A204.1 (cell line): Measurements from ENCODE around the gene SAXO1.
"Not testable (repeated sequence)": the region's sequence is repeated elsewhere in the genome, so short reads cannot be mapped to it uniquely, and the experiment has no call there.

Experiments used
- FAIRE-seq: peaks from 2 replicates; lab custom pipeline; 2012; peaks lifted over from hg19 to GRCh38; lab: Jason Lieb, UNC

Gene SAXO1, protein sequence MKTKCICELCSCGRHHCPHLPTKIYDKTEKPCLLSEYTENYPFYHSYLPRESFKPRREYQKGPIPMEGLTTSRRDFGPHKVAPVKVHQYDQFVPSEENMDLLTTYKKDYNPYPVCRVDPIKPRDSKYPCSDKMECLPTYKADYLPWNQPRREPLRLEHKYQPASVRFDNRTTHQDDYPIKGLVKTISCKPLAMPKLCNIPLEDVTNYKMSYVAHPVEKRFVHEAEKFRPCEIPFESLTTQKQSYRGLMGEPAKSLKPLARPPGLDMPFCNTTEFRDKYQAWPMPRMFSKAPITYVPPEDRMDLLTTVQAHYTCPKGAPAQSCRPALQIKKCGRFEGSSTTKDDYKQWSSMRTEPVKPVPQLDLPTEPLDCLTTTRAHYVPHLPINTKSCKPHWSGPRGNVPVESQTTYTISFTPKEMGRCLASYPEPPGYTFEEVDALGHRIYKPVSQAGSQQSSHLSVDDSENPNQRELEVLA

DNA sequence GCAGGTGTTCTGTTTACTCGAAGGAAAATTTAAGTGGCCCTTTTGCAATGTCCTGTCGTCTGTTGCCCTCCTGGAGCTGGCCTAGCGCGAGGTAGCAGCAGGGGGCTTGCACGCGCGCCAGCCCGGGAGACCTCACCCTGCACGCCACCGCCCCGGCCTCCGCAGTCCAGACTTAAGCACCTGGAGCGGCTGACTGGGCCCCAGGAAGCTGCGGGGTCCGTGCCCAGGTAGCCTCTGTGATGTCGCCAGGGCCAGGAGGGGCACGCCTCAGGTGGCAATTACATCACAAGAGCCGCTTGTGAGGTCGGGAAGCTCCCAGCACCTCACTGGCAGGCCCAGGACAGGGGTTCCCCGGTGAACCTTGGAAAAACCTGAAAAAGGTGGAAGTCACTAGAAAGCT lies at the start of gene SAXO1:
SAXO1 (minus strand) TSS at position 195 of the 400 bp plus-strand sequence. CDS start 301 bp downstream, outside the sequence.
- no peak for FAIRE-seq

DNA sequence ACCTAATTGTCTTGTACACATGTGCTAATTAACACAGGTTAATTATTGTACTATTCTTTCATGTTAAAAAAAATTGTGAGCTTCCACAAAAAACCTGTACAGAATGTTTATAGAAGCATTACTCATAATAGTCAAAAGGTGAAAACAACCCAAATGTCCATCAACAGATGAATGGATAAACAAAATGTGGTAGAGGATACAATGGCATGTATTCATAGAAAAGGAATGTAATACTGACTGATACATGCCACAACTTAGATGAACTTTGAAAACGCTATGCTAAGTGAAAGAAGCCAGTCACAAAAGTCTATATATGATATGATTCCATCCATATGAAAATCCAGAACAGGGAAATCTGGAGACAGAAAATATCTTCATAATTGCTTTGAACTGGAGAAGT lies 41.8 kb upstream of the SAXO1 start:
- FAIRE-seq, result no peak

DNA sequence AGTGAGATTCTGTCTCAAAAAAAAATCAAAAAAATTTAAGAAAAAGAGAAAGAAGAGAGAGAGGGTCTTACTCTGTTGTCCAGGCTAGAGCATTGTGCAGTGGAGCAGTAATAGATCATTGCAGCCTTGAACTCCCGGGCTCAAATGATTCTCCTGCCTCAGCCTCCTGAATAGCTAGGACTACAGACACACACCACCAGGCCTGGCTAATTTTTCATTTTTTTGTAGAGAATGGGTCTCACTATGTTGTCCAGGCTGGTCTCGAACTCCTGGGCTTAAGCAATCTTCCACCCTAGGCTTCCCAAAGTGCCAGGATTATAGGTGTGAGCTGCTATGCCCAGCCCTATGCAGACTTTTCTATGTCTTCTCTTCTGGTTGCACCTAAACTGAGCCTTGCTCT lies 41.2 kb upstream of the SAXO1 start:
- no peak for FAIRE-seq

DNA sequence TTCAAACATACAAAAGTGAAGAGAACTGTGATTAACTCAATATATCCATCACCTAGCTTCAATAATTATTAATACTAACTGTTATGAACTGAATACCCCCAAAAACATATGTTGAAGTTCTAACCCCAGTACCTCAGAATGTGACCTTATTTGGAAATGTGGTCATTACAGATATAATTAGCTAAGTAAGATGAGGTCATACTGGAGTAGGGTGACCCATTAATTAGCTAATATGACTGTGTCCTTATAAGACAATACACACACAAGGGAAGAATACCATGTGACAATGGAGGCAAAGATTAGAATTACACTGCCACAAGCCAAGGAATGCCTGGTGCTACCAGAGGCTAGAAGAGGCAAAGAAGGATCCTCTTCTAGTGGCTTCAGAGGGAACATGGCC lies 24.0 kb upstream of the SAXO1 start:
- FAIRE-seq, result no peak

DNA sequence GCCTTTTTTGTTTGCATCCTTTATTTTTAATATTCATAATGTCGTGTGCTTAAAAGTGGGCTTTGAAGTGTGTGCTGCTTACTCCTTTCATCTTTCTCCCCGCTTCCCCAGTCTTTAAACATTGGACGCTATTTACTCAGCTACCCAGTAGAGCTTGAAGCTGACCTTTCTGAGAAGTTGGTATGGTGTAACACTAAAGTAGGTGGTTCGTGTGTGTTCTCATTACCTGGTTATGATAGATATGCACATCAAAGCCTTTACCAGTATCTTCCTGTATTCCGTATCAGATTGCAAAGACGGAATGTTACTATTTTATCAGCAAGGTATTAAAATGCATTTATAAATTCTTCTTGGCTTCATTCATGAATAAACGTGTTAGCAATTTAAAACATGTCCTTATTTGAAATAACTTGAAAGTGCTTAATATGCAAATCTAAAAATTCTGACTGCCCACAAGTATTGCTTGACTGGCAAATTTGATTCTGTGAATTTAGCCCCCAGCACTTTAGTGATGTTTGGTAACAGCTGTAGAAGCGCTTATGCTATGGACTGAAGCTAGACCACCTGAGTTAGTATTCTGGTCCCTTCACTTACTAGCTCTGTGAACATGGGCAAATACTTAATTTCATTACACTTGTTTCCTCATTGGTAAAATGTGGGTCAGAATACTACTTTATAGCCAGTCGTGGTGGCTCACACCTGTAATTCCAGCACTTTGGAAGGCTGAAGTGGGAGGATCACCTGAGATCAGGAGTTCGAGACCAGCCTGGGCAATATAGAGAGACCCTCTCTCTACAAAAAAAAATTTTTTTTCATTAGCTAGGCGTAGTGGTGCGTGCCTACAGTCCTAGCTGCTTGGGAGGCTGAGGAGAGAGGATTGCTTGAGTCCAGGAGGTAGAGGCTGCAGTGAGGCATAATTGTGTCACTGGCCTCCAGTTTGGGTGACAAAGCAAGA lies 17.9 kb upstream of the SAXO1 start:
- FAIRE-seq, result no peak

GRCh38 chr9:19049917-19050636 lies 17.1 kb upstream of the SAXO1 start:
- no peak for FAIRE-seq

DNA sequence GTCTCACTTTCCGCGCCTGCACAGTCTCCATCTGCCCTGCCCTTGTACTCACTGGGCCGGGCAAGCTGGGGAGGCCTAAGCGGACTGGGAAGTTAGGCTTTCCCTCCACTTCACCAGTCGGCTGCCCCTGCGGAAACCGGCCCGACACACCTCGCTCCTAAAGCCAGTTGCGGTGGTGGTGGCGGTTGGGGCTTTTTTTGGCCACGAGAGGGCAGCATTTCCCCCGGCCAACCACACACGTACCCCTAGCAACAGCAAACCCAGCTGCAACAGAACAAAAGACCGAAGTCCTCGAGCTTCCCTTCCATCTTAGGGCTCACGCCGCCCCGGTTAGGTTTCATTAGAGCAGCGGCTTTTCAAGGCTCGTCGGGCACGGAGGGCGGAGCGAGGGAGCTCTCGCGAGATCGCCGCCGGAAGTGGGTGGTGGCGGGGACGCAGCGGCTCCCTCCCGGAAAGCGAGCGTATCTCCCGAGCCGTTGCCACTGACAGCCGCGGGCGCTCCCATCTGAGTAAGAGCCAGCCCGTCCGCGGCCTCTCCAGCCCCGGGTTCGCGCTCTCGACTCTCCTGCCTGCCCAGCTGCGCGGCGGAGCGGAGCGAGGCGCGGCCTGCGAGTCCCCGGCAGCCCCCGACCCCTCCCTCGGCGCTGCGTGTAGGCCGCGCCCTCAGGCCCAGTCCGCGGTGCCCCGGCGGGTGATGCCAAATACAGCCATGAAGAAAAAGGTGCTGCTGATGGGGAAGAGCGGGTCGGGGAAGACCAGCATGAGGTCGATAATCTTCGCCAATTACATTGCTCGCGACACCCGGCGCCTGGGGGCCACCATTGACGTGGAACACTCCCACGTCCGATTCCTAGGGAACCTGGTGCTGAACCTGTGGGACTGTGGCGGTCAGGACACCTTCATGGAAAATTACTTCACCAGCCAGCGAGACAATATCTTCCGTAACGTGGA lies 16.2 kb upstream of the SAXO1 start, which contains the start of gene RRAGA:
RRAGA (plus strand) TSS at position 462 of the 951 bp plus-strand sequence; CDS start at position 695, 233 bp downstream.
- FAIRE-seq, result peak; percentile 53

DNA sequence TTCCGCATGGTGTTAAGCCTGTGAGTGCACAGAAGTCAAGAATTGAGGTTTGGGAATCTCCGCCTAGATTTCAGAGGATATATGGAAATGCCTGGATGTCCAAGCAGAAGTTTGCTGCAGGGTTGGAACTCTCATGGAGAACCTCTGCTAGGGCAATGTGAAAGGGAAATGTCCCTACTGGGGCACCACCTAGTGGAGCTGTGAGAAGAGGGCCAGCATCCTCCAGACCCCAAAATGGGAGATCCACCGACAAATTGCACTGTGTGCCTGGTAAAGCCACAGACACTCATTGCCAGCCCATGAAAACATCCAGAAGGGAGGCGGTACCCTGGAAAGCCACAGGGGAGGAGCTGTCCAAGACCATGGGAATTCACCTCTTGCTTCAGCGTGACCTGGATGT lies 3.6 kb upstream of the SAXO1 start:
- no peak for FAIRE-seq

DNA sequence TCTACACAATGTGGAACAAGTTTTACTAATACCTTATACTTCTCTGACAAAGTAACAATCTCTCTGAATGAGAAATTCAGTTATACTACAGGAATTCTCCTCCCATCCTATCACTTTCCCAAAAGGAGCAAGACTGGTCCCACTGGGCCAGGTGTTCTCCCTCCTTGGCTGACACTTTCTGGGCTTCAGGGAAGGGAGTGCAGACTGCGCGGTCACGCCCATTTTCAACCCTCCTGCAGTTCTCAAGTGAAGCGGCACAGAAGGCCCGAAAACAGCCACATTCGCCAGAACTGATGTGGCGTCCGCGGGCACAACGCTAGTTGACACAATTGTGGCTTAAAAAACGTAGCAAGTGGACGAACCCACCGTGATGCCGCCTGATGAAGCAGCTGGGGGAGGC lies 603 bp downstream of the SAXO1 start:
- no peak for FAIRE-seq

DNA sequence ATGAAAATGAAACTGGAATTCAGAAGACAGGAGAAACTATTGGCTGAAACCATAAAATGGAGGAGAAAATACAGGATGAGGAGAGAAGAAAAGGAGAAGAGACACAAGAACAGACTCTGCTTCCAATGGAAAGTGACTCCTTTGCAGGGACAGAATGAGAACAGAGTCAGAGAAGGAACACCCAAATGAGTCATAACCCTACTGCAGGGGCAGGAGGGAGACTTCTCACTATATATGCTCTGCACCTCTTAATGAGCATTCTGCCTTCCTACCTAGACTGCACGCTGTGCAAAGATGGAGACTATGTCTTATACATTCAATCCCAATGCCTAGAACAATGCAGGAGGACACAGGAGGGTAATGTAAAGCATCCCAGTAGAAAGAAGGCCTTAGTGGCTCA lies 2.1 kb downstream of the SAXO1 start:
- no peak for FAIRE-seq

DNA sequence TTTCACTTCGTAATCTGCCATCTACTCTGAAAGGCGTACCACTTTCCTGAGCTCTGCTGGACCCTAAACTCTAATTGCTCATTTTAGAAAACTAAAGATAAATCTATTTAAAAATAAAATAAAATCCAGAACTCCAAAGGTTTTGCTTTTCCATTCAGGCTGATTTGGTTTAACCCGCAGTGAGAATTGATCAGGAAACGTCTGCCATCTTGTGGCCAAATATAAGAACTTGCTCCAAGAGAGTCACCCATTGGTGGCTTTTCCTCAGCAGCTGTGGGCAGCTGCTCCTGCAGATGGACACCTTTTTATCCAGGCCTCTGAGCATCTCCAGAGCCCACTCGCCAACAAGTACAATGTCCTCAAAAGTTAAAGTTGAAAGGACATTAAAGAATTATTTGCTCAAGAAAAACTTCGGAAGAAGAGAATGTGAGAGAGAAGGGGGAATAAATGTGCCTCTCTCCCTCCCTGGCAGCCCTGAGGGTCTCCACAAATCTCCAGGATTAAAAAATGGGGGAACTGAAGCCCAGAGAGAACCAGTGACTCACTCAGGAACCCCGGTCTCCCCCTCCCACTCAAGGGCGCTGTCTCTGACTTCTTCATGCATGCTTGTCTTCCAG lies 4.1 kb downstream of the SAXO1 start:
- peak; percentile 94 for FAIRE-seq

DNA sequence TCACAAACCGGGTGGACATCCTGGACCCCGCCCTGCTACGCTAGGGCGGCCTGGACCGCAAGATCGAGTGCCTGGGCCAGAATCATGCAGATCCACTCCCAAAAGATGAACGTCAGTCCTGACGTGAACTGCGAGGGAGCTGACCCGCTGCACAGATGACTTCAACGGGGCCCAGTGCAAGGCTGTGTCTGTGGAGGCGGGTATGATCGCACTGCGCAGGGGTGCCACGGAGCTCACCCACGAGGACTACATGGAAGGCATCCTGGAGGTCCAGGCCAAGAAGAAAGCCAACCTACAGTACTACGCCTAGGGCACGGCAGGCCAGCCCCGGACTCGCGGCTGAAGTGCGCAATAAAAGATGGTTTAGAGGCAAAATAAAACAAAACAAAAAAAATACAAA lies 5.2 kb downstream of the SAXO1 start:
- FAIRE-seq, result no peak

DNA sequence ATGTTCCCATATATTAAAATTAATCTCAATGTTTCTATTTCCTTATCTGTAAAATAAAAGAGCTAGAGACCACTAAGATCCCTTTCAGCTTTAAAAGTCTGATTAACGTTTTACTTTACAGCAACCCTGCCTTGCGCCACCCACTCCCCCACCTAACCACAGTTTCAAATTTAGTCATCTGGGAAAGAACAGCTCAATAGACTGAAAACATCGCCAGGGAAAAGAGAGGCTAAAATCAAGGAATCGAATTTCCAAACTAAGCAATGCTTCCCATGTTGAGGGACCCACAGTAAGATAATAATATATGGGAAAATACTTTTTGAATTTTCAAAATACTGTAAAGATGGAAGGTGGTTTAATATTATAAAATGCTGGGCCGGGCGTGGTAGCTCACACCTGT lies 6.6 kb downstream of the SAXO1 start:
- no peak for FAIRE-seq

DNA sequence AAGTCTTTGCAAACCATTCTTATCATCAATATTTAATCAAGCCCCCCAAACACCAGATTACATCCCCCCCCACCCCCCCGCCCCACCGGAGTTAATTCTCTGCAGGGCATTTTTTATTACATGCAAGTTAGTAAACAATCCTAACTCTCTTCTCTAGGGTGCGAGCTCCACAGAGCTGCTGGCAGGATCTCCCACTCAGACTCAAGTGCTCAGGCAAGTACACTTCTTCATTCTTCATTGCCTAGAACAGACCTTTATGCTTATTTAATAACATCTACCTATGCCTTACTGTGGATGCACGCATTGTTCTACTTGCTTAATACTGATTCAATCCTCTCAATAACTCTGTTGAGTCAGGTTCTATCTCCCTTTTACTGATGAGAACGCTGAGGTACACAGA lies 9.9 kb downstream of the SAXO1 start:
- no peak for FAIRE-seq

GRCh38 chr9:19022206-19022605 lies 10.8 kb downstream of the SAXO1 start:
- FAIRE-seq, result no peak

DNA sequence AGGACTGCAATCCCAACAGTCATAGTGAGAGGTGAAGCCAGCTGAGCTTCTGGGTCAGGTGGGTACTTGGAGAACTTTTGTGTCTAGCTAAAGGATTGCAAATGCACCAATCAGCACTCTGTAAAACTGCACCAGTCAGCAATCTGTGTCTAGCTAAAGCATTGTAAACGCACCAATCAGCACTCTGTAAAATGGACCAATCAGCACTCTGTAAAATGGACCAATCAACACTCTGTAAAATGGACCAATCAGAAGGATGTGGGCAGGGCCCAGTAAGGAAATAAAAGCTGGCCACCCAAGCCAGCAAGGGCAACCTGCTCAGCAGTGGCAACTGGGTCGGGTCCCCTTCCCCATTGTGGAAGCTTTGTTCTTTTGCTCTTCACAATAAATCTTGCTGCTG lies 11.4 kb downstream of the SAXO1 start:
- FAIRE-seq, result not testable (repeated sequence)

GRCh38 chr9:19020886-19021455 lies 12.0 kb downstream of the SAXO1 start:
- no peak for FAIRE-seq

DNA sequence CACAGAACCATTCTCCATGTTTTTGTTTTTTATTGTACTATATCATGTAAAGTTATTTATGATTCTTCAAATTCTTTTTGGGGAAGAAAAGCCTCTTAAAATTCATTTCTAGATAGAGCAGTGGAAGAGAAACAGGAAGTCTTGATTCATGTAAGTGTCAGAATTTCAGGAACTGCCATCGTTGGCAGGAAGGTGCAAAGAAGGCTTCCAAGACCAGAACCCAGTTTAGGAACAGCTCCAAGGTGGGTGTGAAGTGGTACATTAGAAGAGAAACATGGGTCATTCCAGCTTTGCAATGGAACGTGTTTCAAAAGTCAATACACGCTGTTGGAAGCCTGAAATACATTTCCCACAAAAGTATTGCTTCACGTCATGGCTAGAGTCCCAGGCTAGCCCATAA lies 14.8 kb downstream of the SAXO1 start:
- no peak for FAIRE-seq

GRCh38 chr9:19009391-19009965 lies 23.5 kb downstream of the SAXO1 start:
- FAIRE-seq, result no peak

GRCh38 chr9:19000133-19000532 lies 32.9 kb downstream of the SAXO1 start:
- no peak for FAIRE-seq
